Naive thymus-derived CD4-positive, alpha-beta T cell (primary cell): ENCODE measurements around the gene AKAP8. TPM values are rescaled to one million over a fixed set of nuclear protein-coding genes. Genes with fewer than 3 reads are reported as not detected.

Experiments used
- ATAC-seq: fragments of 150-1000 bp; cut with Tn5 transposase; 2 replicates; pipeline ENCODE4 v1.10.0; 2021; ENCODE audit warnings: mild to moderate bottlenecking, moderate library complexity
- CTCF ChIA-PET: fragments of 350-600 bp; sonication (Branson Sonifier 250); formaldehyde crosslinking; loops from one replicate; lab custom pipeline; 2021; ENCODE audit warnings: antibody characterized with exemption; lab: Charles Lee
- POLR2A ChIA-PET: fragments of 350-600 bp; sonication (Branson Sonifier 250); formaldehyde crosslinking; loops from one replicate; lab custom pipeline; 2021; ENCODE audit warnings: antibody characterized with exemption, inconsistent platforms; lab: Charles Lee
- DNase-seq, 9 donors: peaks; one replicate each; pipeline versions ENCODE4 v3.0.0 to v3.0.0-alpha.2; 2020 to 2022; ENCODE audit warnings: mixed read lengths in 1 of 9
- H3K27ac ChIP-seq: one replicate; pipeline ENCODE4 v1.7.0; 2013; ENCODE audit warnings: mild to moderate bottlenecking, low read depth, low read length, moderate library complexity
- H3K27me3 ChIP-seq, 2 donors: one replicate each; pipeline ENCODE4 v1.7.0; 2013; ENCODE audit warnings: low read length in 2 of 2, mild to moderate bottlenecking in 2 of 2, moderate library complexity in 2 of 2; ENCODE audit not compliant: control insufficient read depth in 2 of 2, insufficient read depth in 2 of 2
- H3K36me3 ChIP-seq, 3 experiments: 1 replicate in 2 of 3; 2 replicates in 1 of 3; pipeline ENCODE4 v1.7.0; 2013; ENCODE audit warnings: low read length in 3 of 3, mild to moderate bottlenecking in 3 of 3, moderate library complexity in 1 of 3; ENCODE audit not compliant: insufficient read depth in 3 of 3, control insufficient read depth in 2 of 3
- H3K4me1 ChIP-seq, 2 donors: one replicate each; pipeline ENCODE4 v1.7.0; 2013; ENCODE audit warnings: low read length in 2 of 2, mild to moderate bottlenecking in 2 of 2, moderate library complexity in 1 of 2; ENCODE audit not compliant: control insufficient read depth in 2 of 2, insufficient read depth in 2 of 2
- H3K4me3 ChIP-seq: 2 replicates; pipeline ENCODE4 v1.7.0; 2013; ENCODE audit warnings: mild to moderate bottlenecking, low read length
- H3K9me3 ChIP-seq, 3 experiments: 1 replicate in 2 of 3; 2 replicates in 1 of 3; pipeline ENCODE4 v1.7.0; 2013; ENCODE audit warnings: low read length in 3 of 3; ENCODE audit not compliant: control insufficient read depth in 2 of 3
- H3K27ac Mint-ChIP-seq, 9 donors: one replicate each; pipeline ENCODE4 v1.8.0; 2020 to 2022; ENCODE audit warnings: mixed read lengths in 9 of 9, mild to moderate bottlenecking in 8 of 9, moderate library complexity in 5 of 9, inconsistent platforms in 2 of 9
- H3K27me3 Mint-ChIP-seq, 5 donors: one replicate each; pipeline ENCODE4 v1.8.0; 2021 to 2022; ENCODE audit warnings: mixed read lengths in 5 of 5, mild to moderate bottlenecking in 1 of 5
- H3K36me3 Mint-ChIP-seq, 5 donors: one replicate each; pipeline ENCODE4 v1.8.0; 2020 to 2022; ENCODE audit warnings: mixed read lengths in 5 of 5, mild to moderate bottlenecking in 3 of 5, inconsistent platforms in 1 of 5
- H3K4me1 Mint-ChIP-seq, 7 donors: one replicate each; pipeline ENCODE4 v1.8.0; 2020 to 2022; ENCODE audit warnings: mixed read lengths in 7 of 7, mild to moderate bottlenecking in 3 of 7, inconsistent platforms in 1 of 7
- H3K4me3 Mint-ChIP-seq, 10 donors: one replicate each; pipeline ENCODE4 v1.8.0; 2020 to 2022; ENCODE audit warnings: mild to moderate bottlenecking in 10 of 10, mixed read lengths in 10 of 10, moderate library complexity in 6 of 10, inconsistent platforms in 2 of 10
- H3K9me3 Mint-ChIP-seq, 11 donors: one replicate each; pipeline ENCODE4 v1.8.0; 2020 to 2022; ENCODE audit warnings: mixed read lengths in 11 of 11, mild to moderate bottlenecking in 4 of 11, inconsistent platforms in 1 of 11, moderate library complexity in 1 of 11
- intact Hi-C, 2 donors: fragments of 100-400 bp; cut with micrococcal nuclease; formaldehyde crosslinking; loops; one replicate each; pipeline ENCODE4 v1.15.1; 2023
- polyA plus RNA-seq, 2 donors: library from polyadenylated mRNA; unstranded; fragments of 300-500 nt; fragmentation: Illumina TruSeq; gene quantifications; one replicate each; pipeline ENCODE4 v1.2.3, GENCODE V29; 2021
- total RNA-seq, 6 experiments: library from RNA in 5 of 6; stranded (reverse) in 5 of 6; gene quantifications; 1 replicate in 5 of 6; 2 replicates in 1 of 6; pipeline ENCODE4 v1.2.3 and lab custom pipeline; 2021 to 2026

The AKAP8 gene
- total and polyA plus RNA-seq, 7 experiments from 2014 or later = 11.9 to 81.2 (median 76.4) TPM

- H3K9me3 Mint-ChIP-seq = no peaks in the 10 kb centered on the region
- Histone ChIP-seq H3K36me3 (no peaks in the 10 kb centered on the region), H3K4me1 (peaks cover 60 to 66% of the 10 kb centered on the region in 2 donors), H3K27ac (peak overlapping the region; percentile 39), H3K4me3 (no peak overlapping the region), H3K27me3 (no peaks in the 10 kb centered on the region), H3K9me3 (no peaks in the 10 kb centered on the region)
- H3K27ac Mint-ChIP-seq = peak overlapping the region; percentile 12 to 85 (median 75)
- ATAC-seq = peak; percentile 84
- H3K36me3 Mint-ChIP-seq = peaks cover 0 to 4% (median 2%) of the 10 kb centered on the region in 5 donors
- peak overlapping the region in 9 of 10 donors; percentile 42 to 84 (median 72) for H3K4me3 Mint-ChIP-seq
- H3K4me1 Mint-ChIP-seq = peaks cover 72 to 95% (median 85%) of the 10 kb centered on the region in 7 donors
- DNase-seq = peak in 4 of 9 donors; percentile 28 to 46 (median 38)
- intact Hi-C loops = loop anchor here in 1 of 2 donors (2.0 kb wide), 1 partner anchor 13 kb away; no protein-coding TSS in a partner anchor
- ChIA-PET POLR2A (interaction anchor here (1.2 kb wide), 1 partner anchor 8 kb away, joined by 4 read pairs; no protein-coding TSS in a partner anchor), CTCF (interaction anchor here (0.6 kb wide), 1 partner anchor 18 kb away, joined by 3 read pairs; no protein-coding TSS in a partner anchor)
- H3K27me3 Mint-ChIP-seq = no peaks in the 10 kb centered on the region
Observed at GRCh38 chr19:15318241-15318691, 61.3 kb downstream of the AKAP8 start.

DNA sequence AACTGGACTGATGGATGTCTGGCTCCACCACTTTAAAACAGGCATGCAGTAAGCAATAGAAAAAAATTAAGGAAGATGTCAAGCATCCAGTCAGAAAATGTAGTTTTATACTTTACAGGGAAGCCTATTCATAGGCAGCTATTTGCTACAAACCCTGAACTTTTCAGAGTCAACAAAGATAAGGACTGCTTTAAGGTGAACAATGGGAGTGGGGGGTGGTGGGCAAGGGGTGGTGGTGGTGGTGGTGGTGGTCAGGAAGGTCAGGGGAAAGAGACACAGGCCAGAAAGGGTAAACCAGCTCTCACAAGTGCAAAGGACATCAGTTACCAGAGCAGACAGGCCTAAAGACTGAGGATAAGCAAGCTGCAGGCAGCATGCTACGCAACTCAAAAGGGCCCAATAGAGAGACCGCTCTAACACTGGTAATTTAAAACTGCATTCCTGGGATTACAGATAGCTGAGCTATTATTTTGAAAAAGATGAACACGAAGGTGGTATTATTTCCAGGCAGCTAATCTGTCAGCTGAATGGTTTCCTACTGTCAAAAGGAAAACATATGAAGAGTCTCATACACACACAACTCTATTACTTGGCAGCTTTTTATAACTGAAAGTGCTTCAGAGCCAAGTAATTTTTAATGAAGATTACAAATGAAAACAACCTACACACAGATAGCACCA lies 62.1 kb downstream of the AKAP8 start:
- Histone ChIP-seq H3K36me3 (no peaks in the 10 kb centered on the region), H3K4me3 (no peak overlapping the region), H3K27ac (peak overlapping the region; percentile 39), H3K9me3 (no peaks in the 10 kb centered on the region), H3K27me3 (no peaks in the 10 kb centered on the region), H3K4me1 (peaks cover 58 to 69% of the 10 kb centered on the region in 2 donors)
- peak overlapping the region; percentile 69 to 84 (median 73) for H3K4me3 Mint-ChIP-seq
- CTCF ChIA-PET = interaction anchor here (0.6 kb wide), 1 partner anchor 1246 kb away, joined by 3 read pairs; no protein-coding TSS in a partner anchor
- DNase-seq (no peak), ATAC-seq (no peak)
- H3K9me3 Mint-ChIP-seq = no peaks in the 10 kb centered on the region
- no peaks in the 10 kb centered on the region for H3K27me3 Mint-ChIP-seq
- peaks cover 0 to 3% (median 0%) of the 10 kb centered on the region in 5 donors for H3K36me3 Mint-ChIP-seq
- peak overlapping the region; percentile 12 to 85 (median 75) for H3K27ac Mint-ChIP-seq
- intact Hi-C loops = loop anchor here in 1 of 2 donors (2.0 kb wide), 1 partner anchor 13 kb away; no protein-coding TSS in a partner anchor
- POLR2A ChIA-PET = interaction anchor here (0.6 to 2.0 kb wide), 5 partner anchors 8 to 163 kb away, joined by 3 to 6 read pairs (median 4); partner anchors contain the start of gene BRD4
- peaks cover 74 to 94% (median 82%) of the 10 kb centered on the region in 7 donors for H3K4me1 Mint-ChIP-seq

- DNase-seq = peak in 1 of 9 donors; percentile 28
- no peak overlapping the region for H3K4me3 ChIP-seq
- CTCF ChIA-PET = no interaction called here
Observed at GRCh38 chr19:15316498-15316897, 63.1 kb downstream of the AKAP8 start.

GRCh38 chr19:15315101-15315500 lies 64.5 kb downstream of the AKAP8 start:
- Histone ChIP-seq H3K4me3 (no peak overlapping the region), H3K9me3 (no peaks in the 10 kb centered on the region), H3K36me3 (no peaks in the 10 kb centered on the region), H3K4me1 (peaks cover 38 to 63% of the 10 kb centered on the region in 2 donors), H3K27me3 (no peaks in the 10 kb centered on the region), H3K27ac (no peak overlapping the region)
- Mint-ChIP-seq H3K4me1 (peaks cover 60 to 94% (median 76%) of the 10 kb centered on the region in 7 donors), H3K36me3 (peaks cover 0 to 6% (median 0%) of the 10 kb centered on the region in 5 donors), H3K9me3 (no peaks in the 10 kb centered on the region), H3K4me3 (peak overlapping the region in 9 of 10 donors; percentile 16 to 77 (median 33)), H3K27ac (peak overlapping the region in 7 of 9 donors; percentile 18 to 80 (median 62)), H3K27me3 (no peaks in the 10 kb centered on the region)
- ATAC-seq = no peak
- CTCF ChIA-PET = no interaction called here
- no peak for DNase-seq
- intact Hi-C loops = no loop called here
- POLR2A ChIA-PET = interaction anchor here (1.1 kb wide), 1 partner anchor 17 kb away, joined by 3 read pairs; no protein-coding TSS in a partner anchor

More at GRCh38 chr19:15316498-15316897, 63.1 kb downstream of the AKAP8 start:
- intact Hi-C loops = no loop called here
- Mint-ChIP-seq H3K27ac (peak overlapping the region; percentile 21 to 85 (median 71)), H3K4me3 (peak overlapping the region; percentile 69 to 84 (median 73)), H3K27me3 (no peaks in the 10 kb centered on the region), H3K4me1 (peaks cover 72 to 96% (median 82%) of the 10 kb centered on the region in 7 donors), H3K9me3 (no peaks in the 10 kb centered on the region), H3K36me3 (peaks cover 0 to 6% (median 0%) of the 10 kb centered on the region in 5 donors)
- H3K4me1 ChIP-seq = peaks cover 50 to 69% of the 10 kb centered on the region in 2 donors
- POLR2A ChIA-PET = interaction anchor here (0.8 to 2.0 kb wide), 2 partner anchors 14 to 16 kb away, joined by 3 to 6 read pairs; partner anchors contain the start of gene BRD4
- no peaks in the 10 kb centered on the region for H3K36me3 ChIP-seq
- no peaks in the 10 kb centered on the region for H3K9me3 ChIP-seq
- no peak for ATAC-seq
- H3K27ac ChIP-seq = peak overlapping the region; percentile 37
- H3K27me3 ChIP-seq = no peaks in the 10 kb centered on the region

DNA sequence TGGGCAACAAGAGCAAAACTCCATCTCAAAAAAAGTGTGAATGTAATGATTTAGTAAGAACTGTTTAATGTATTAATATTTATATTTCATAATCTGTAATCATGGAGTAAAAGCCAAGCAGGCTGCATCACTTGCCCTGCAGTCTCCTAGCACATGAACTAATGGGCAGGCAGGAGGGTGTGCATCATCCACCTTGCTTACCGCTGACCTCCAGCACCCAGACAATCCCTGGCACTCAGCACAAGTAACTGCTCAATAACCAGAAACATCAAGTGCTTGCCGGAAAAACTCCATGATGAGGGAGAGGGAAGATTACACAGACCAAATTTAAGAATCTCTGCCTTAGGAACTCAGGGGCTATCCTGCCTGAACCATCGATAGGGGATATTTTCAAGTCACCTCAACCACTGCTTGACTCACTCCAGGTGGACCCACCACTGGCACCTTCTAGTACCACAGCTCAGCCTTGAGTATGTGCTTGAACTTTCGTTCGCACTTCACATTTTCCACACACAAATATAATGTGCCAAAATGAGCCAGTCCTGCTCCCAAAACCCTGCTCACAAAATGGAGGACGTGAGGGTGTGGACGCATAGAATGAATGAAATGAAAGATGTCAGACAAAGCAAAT lies 65.8 kb downstream of the AKAP8 start:
- H3K36me3 Mint-ChIP-seq = peaks cover 0 to 6% (median 5%) of the 10 kb centered on the region in 5 donors
- Histone ChIP-seq H3K27me3 (no peaks in the 10 kb centered on the region), H3K4me1 (peaks cover 36 to 50% of the 10 kb centered on the region in 2 donors), H3K9me3 (no peaks in the 10 kb centered on the region), H3K4me3 (no peak overlapping the region), H3K27ac (no peak overlapping the region), H3K36me3 (no peaks in the 10 kb centered on the region)
- DNase-seq (no peak), ATAC-seq (no peak)
- H3K4me1 Mint-ChIP-seq = peaks cover 61 to 93% (median 72%) of the 10 kb centered on the region in 7 donors
- ChIA-PET POLR2A (no interaction called here), CTCF (no interaction called here)
- peak overlapping the region in 7 of 10 donors; percentile 13 to 77 (median 54) for H3K4me3 Mint-ChIP-seq
- H3K27me3 Mint-ChIP-seq = no peaks in the 10 kb centered on the region
- peak overlapping the region in 5 of 9 donors; percentile 13 to 76 (median 53) for H3K27ac Mint-ChIP-seq
- intact Hi-C loops = no loop called here
- H3K9me3 Mint-ChIP-seq = no peaks in the 10 kb centered on the region

GRCh38 chr19:15307169-15307568 lies 72.4 kb downstream of the AKAP8 start:
- H3K27me3 ChIP-seq = no peaks in the 10 kb centered on the region
- H3K36me3 ChIP-seq = no peaks in the 10 kb centered on the region
- DNase-seq (no peak), ATAC-seq (no peak)
- H3K27ac ChIP-seq = no peak overlapping the region
- CTCF ChIA-PET = no interaction called here
- POLR2A ChIA-PET = no interaction called here
- H3K9me3 Mint-ChIP-seq = no peaks in the 10 kb centered on the region
- H3K4me1 ChIP-seq = peaks cover 59 to 60% of the 10 kb centered on the region in 2 donors
- peaks cover 59 to 92% (median 74%) of the 10 kb centered on the region in 7 donors for H3K4me1 Mint-ChIP-seq
- H3K27me3 Mint-ChIP-seq = no peaks in the 10 kb centered on the region
- no peaks in the 10 kb centered on the region for H3K9me3 ChIP-seq
- intact Hi-C loops = no loop called here
- H3K27ac Mint-ChIP-seq = peak overlapping the region in 5 of 9 donors; percentile 23 to 66 (median 38)
- peak overlapping the region in 8 of 10 donors; percentile 4 to 80 (median 54) for H3K4me3 Mint-ChIP-seq
- H3K36me3 Mint-ChIP-seq = peaks cover 0 to 12% (median 5%) of the 10 kb centered on the region in 5 donors
- H3K4me3 ChIP-seq = no peak overlapping the region
